GM19099 (cell line): ENCODE results near the gene SLC35A4.

ENCODE experiments used
- POLR2A ChIP-seq: IDR thresholded peaks from 3 replicates; pipeline ENCODE4 v1.6.1; 2011; ENCODE audit warnings: low read depth; ENCODE audit not compliant: insufficient read length; ENCODE audit errors: extremely low read depth

Gene SLC35A4

DNA sequence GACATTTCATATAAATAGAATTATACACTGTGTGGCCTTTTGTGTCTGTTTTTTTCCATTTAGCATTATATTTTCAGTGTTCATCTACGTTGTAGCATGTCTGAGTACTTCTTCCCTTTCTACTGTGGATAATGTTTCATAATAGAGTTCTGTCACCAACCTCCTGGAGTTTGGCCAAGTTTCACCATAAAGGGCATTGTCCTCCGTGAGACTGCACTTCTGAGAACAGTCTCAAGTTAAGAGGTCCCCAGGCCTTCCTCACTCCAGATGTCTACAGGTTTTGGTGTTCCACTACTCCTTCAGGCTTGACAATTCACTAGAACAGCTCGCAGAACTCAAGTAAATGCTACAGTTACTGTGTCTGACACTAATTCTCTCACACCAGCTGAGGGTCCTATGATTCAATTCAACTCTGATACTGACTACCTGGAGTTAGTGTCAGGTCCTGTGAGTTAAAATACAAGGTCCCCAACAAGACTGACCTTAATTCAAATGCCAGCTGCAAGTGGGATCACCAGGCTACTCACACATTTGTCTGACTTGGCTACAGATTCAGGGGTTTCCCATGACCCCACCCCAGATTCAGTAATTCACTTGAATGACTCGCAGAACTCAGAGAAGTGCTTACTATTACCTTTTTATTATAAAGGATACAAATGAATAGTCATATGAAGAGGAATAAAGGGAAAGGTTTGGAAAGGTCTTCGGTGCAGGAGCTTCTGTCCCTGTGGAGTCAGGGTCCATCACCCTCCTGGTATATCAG lies 31.1 kb downstream of the SLC35A4 start:
- no peak for TF ChIP-seq POLR2A

DNA sequence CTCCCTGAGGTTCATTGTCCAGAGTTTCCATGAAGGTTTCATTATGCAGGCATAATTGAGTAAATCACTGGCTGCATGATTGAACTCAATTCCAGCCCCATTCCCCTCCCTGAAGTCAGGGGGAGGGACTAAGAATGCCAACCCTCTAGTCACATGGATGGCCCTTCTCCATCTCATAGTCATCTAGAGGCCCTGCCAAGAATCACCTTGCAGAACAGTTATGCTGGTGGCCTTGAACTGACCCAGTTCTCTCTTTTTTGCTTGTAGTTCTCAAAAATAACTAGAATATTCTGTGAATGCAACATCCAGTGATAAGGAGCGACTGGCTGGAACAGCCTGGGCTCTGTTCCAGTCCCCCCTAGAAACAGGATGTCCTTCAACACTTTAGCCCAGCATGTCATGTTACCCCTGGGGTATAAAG lies 31.7 kb downstream of the SLC35A4 start:
- TF ChIP-seq POLR2A = no peak

DNA sequence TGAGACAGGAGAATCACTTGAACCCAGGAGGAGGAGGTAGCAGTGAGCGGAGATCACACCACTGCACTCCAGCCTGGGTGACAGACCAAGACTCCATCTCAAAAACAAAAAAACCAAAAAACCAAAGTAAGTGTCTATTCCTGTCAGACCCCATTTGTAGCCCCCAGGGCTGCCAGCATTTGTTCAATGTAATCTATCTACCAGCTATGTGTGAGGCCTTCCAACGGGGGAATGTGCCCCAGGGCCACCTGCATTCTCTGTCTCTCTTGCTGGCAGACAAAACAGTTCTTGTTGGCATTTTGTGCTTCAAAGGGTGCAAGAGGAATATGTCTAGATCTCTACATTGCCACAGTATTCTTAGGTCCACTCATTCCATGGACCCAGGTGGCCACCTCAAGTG lies 34.2 kb downstream of the SLC35A4 start:
- no peak for TF ChIP-seq POLR2A

DNA sequence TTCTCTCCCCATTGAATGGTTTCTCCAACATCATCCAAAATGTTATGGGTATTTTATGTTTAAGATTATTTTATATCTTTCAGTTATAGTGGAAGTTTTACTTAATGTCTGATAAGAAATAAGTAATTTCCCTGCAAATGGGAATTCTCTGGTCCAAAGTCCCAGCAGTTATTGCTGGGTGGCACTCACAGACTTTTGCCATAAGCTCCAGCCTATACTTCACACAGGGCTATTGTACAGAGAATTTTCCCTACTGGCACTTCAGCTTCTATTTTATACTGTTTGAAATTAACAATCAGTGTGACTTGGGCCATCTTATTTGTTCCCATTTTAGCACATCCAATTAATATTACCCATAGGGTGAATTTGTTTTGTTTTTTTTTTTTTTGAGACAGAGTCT lies 35.5 kb downstream of the SLC35A4 start:
- no peak for TF ChIP-seq POLR2A

DNA sequence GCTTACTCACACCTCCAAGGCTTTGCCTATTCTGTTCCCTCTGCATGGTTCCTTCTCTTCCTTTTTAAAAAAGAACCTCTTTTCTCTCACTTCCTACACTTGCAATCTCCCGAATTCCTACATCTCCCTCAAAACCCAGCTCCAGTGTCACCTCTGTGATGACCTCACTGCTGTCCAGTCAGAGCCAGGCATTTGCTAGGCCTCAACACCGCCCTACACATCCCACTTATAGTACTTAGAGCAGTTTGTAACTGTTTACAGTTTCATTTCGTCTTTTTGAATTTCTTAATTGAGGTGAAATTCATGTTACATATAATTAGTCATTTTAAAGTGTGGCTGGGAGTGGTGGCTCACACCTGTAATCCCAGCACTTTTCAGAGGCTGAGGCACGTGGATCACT lies 37.5 kb downstream of the SLC35A4 start:
- TF ChIP-seq POLR2A = no peak

DNA sequence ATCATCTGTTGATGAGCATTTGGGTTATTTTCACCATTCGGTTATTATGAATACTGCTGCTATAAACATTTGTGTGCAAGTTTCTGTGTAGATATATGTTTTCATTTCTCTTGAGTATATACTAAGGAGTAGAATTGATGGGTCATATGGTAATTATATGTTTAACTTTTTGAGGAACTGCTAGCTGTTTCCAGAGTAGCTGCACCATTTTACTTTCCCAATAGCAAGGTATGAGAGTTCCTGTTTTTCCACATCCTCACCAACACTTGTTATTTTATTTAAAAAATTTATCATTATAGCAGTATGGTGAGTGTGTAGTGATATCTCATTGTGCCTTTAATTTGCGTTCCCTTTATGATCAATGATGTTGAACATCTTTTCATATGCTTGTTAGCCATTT lies 39.1 kb downstream of the SLC35A4 start:
- TF ChIP-seq POLR2A = no peak

DNA sequence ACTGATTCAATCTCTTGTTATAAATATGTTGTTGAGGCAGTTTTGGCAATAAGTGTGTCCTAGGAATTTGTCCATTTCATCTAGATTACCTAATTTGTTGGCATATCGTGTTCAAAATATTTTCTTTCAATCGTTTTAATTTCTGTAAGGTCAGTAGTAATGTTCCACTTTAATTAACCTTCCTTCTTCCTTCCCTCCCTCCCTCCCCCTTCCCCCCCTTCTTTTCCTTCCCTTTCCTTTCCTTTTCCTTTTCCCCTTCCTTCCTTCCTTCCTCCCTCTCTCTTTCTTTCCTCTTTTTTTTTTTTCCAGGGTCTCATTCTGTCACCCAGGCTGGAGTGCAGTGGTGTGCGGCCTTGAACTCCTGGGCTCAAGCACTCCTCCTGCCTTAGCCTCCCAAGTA lies 41.3 kb downstream of the SLC35A4 start:
- no peak for TF ChIP-seq POLR2A

DNA sequence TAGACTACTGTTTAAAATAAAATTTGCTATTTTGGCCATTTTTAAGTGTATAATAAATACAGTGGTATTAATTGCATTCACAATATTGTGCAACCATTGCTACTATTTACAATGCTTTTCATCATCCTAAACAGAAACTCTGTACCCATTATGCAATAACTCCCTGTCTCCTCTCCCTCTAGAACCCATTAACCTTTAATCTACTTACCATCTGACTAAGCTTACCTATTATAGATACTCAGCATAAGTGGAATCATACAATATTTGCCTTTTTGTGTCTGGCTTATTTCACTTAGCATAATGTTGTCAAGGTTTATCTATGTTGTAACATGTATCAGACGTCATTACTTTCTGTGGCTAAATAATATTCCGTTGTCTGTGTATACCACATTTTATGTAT lies 42.4 kb downstream of the SLC35A4 start:
- TF ChIP-seq POLR2A = no peak

DNA sequence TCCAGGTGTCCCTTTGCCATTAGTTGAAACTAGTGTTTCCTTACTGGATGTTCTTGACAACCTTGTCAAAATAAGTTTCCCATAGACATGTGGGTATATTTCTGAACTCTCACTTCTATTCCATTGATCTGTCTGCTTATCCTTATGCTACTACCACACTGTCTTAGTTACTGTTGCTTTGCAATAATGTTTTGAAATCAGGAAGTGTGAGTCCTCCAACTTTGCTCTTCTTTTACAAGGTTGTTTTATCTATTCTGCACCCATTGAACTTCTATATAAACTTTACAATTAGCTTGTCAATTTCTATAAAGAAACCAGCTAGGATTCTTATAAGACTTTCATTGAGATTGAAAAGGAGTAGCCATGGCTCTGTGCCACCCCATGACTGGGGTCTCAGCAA lies 44.1 kb downstream of the SLC35A4 start:
- TF ChIP-seq POLR2A = no peak

DNA sequence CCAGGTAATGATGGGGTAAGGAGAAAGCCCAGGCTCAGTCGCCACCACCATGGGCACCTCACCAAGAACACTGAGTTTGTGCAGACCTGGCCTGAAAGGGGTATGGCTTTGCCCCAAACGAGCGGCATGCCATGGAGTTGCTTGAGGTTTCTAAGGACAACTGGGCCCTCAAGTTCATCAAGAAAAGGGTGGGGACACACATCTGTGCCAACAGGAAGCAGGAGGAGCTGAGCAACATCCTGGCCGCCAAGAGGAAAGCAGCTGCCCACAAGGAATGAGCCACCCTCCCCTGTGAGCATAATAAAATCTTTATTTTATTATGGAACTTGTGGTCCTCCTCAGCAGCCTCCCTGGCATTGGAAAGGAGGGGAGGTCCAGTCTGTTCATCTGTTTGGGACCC lies 44.5 kb downstream of the SLC35A4 start:
- TF ChIP-seq POLR2A = no peak

DNA sequence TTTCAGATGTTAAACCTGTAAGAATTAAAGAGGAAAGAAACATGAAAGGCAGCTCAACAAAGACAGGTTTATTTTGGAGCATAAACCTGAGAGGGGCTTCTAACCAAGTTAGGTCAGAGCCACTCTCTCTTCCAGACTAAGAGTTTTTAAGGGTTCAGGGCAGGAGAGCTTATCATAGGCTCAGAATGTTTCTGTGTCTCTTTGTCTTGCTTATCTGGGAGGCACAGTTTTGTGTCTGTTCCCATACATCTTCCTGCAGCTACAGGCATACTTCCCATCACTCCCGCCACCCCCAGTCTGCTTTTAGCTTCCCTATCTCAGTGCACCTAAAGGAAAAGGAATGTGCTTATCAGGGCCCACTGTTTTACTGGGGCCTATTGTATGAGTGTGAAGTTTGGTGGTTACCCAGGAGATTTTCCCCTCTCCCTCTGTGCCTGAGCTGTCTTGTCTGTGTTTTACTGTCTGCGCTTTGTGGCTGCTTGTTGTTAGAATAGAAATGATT lies 46.4 kb downstream of the SLC35A4 start:
- no peak for TF ChIP-seq POLR2A
